ENCODE measurements around the gene KMT2A.

- no peak for TF ChIP-seq CTCF (IDR thresholded peaks at IDR 0.05; ENCODE audit: low read length)
- no peak for TF ChIP-seq EZH2 (optimal IDR thresholded peaks at IDR 0.05; ENCODE audit: low read depth, low read length)
Observed at GRCh38 chr11:118503216-118503615, 66.9 kb downstream of the KMT2A start.
